CD4-positive, alpha-beta T cell (primary cell): ENCODE measurements around the gene MYO1B. TPM values are rescaled to one million over a fixed set of nuclear protein-coding genes. Genes with fewer than 3 reads are reported as not detected.

Experiments used
- ATAC-seq: fragments of 200-7000 bp; cut with Tn5 transposase; one replicate; pipeline ENCODE4 v1.10.0; 2022; ENCODE audit warnings: mild to moderate bottlenecking; ENCODE audit not compliant: poor library complexity
- CTCF ChIA-PET: fragments of 350-600 bp; sonication (Branson Sonifier 250); formaldehyde crosslinking; loops from one replicate; lab custom pipeline; 2021; ENCODE audit warnings: antibody characterized with exemption, inconsistent platforms; lab: Charles Lee
- POLR2A ChIA-PET: fragments of 350-600 bp; sonication (Branson Sonifier 250); formaldehyde crosslinking; loops from one replicate; lab custom pipeline; 2021; ENCODE audit warnings: antibody characterized with exemption, inconsistent platforms; lab: Charles Lee
- DNase-seq, 14 experiments: peaks; one replicate each; pipeline ENCODE4 v3.0.0-alpha.2; 2013 to 2020; ENCODE audit warnings: mixed read lengths in 2 of 14
- H3K27ac ChIP-seq, 2 donors: one replicate each; pipeline versions ENCODE4 v1.5.1 to v1.7.0; 2013; ENCODE audit warnings: low read length in 2 of 2, low read depth in 1 of 2, mild to moderate bottlenecking in 1 of 2
- H3K27me3 ChIP-seq, 2 experiments: 1 replicate in 1 of 2; 2 replicates in 1 of 2; pipeline versions ENCODE4 v1.6.1 to v1.7.0; 2013; ENCODE audit warnings: low read length in 2 of 2, control low read depth in 1 of 2, mild to moderate bottlenecking in 1 of 2, moderate library complexity in 1 of 2; ENCODE audit not compliant: insufficient read depth in 2 of 2, control insufficient read depth in 1 of 2
- H3K36me3 ChIP-seq: one replicate; pipeline ENCODE4 v1.6.1; 2013; ENCODE audit warnings: low read length, control low read depth; ENCODE audit not compliant: insufficient read depth
- H3K4me1 ChIP-seq: one replicate; pipeline ENCODE4 v1.6.1; 2013; ENCODE audit warnings: low read length, control low read depth; ENCODE audit not compliant: insufficient read depth
- H3K4me3 ChIP-seq: one replicate; pipeline ENCODE4 v1.5.1; 2013; ENCODE audit warnings: mild to moderate bottlenecking, low read length, moderate library complexity
- H3K9me3 ChIP-seq, 2 experiments: 1 replicate in 1 of 2; 2 replicates in 1 of 2; pipeline versions ENCODE4 v1.6.1 to v1.7.0; 2013; ENCODE audit warnings: low read length in 2 of 2, mild to moderate bottlenecking in 2 of 2, control low read depth in 1 of 2, moderate library complexity in 1 of 2; ENCODE audit not compliant: control insufficient read depth in 1 of 2, insufficient read depth in 1 of 2
- H3K27ac Mint-ChIP-seq: one replicate; pipeline ENCODE4 v1.8.0; 2020; ENCODE audit warnings: mixed read lengths
- H3K27me3 Mint-ChIP-seq: one replicate; pipeline ENCODE4 v1.8.0; 2021; ENCODE audit warnings: mixed read lengths
- H3K36me3 Mint-ChIP-seq: one replicate; pipeline ENCODE4 v1.8.0; 2021; ENCODE audit warnings: low read depth, mixed read lengths
- H3K4me1 Mint-ChIP-seq: one replicate; pipeline ENCODE4 v1.8.0; 2021; ENCODE audit warnings: low read depth, mixed read lengths
- H3K4me3 Mint-ChIP-seq: one replicate; pipeline ENCODE4 v1.8.0; 2020; ENCODE audit warnings: mild to moderate bottlenecking, mixed read lengths
- H3K9me3 Mint-ChIP-seq: one replicate; pipeline ENCODE4 v1.8.0; 2020; ENCODE audit warnings: mixed read lengths
- CTCF ChIP-seq: fragments of 200-600 bp; IDR thresholded peaks from one replicate; pipeline ENCODE4 v1.8.0; 2022; ENCODE audit warnings: antibody characterized with exemption, mild to moderate bottlenecking
- intact Hi-C, 2 experiments: fragments of 100-400 bp; cut with DNase I in 1 of 2; cut with micrococcal nuclease in 1 of 2; formaldehyde crosslinking; loops; one replicate each; pipeline versions ENCODE4 v1.15.1 to v1.9.0; 2023 to 2025; cut with DNase I, micrococcal nuclease
- total RNA-seq, 174 experiments: library from RNA in 2 of 174; stranded (reverse) in 2 of 174; gene quantifications; one replicate each; pipeline ENCODE4 v1.2.3 and lab custom pipeline; 2021 to 2026

MYO1B gene
- total RNA-seq, 2 experiments from 2014 or later = 0.98 to 1.3 TPM

- Mint-ChIP-seq H3K9me3 (no peaks in the 10 kb centered on the region), H3K4me1 (no peaks in the 10 kb centered on the region), H3K36me3 (no peaks in the 10 kb centered on the region), H3K4me3 (no peak overlapping the region), H3K27ac (no peak overlapping the region), H3K27me3 (no peaks in the 10 kb centered on the region)
- ATAC-seq = no peak
- TF ChIP-seq CTCF = no peak
- Histone ChIP-seq H3K9me3 (no peaks in the 10 kb centered on the region), H3K27me3 (no peaks in the 10 kb centered on the region), H3K27ac (no peak overlapping the region), H3K36me3 (no peaks in the 10 kb centered on the region), H3K4me1 (no peaks in the 10 kb centered on the region), H3K4me3 (no peak overlapping the region)
- CTCF ChIA-PET = no interaction called here
- no peak for DNase-seq
- POLR2A ChIA-PET = no interaction called here
- intact Hi-C loops = no loop called here
Observed at GRCh38 chr2:191405546-191405945, 160.3 kb downstream of the MYO1B start.

GRCh38 chr2:191410646-191411436, 165.6 kb downstream of the MYO1B start:
- Mint-ChIP-seq H3K4me3 (no peak overlapping the region), H3K36me3 (no peaks in the 10 kb centered on the region), H3K27me3 (no peaks in the 10 kb centered on the region), H3K9me3 (no peaks in the 10 kb centered on the region), H3K27ac (no peak overlapping the region), H3K4me1 (no peaks in the 10 kb centered on the region)
- Histone ChIP-seq H3K4me1 (no peaks in the 10 kb centered on the region), H3K36me3 (no peaks in the 10 kb centered on the region), H3K27me3 (no peaks in the 10 kb centered on the region), H3K4me3 (no peak overlapping the region), H3K9me3 (no peaks in the 10 kb centered on the region), H3K27ac (no peak overlapping the region)
- CTCF ChIA-PET = no interaction called here
- ATAC-seq (no peak), DNase-seq (no peak)
- intact Hi-C loops = no loop called here
- POLR2A ChIA-PET = no interaction called here
- no peak for TF ChIP-seq CTCF

- no peaks in the 10 kb centered on the region for H3K4me1 Mint-ChIP-seq
- intact Hi-C loops = no loop called here
- Histone ChIP-seq H3K4me3 (no peak overlapping the region), H3K27ac (no peak overlapping the region), H3K36me3 (no peaks in the 10 kb centered on the region), H3K4me1 (no peaks in the 10 kb centered on the region), H3K9me3 (no peaks in the 10 kb centered on the region), H3K27me3 (no peaks in the 10 kb centered on the region)
- ChIA-PET POLR2A (no interaction called here), CTCF (no interaction called here)
- DNase-seq (no peak), ATAC-seq (no peak)
- no peaks in the 10 kb centered on the region for H3K27me3 Mint-ChIP-seq
- H3K36me3 Mint-ChIP-seq = no peaks in the 10 kb centered on the region
- no peak overlapping the region for H3K27ac Mint-ChIP-seq
- no peak for TF ChIP-seq CTCF
- no peak overlapping the region for H3K4me3 Mint-ChIP-seq
- no peaks in the 10 kb centered on the region for H3K9me3 Mint-ChIP-seq
Observed at GRCh38 chr2:191411472-191411871, 166.3 kb downstream of the MYO1B start.
